K562 (cell line): Measurements from ENCODE around the gene CNGA4. TPM values are rescaled to one million over a fixed set of nuclear protein-coding genes. Genes with fewer than 3 reads are reported as not detected.
A peak's percentile ranks its signal among the peaks of the same experiment; 100 is the strongest.

ENCODE experiments used
- FOXJ3 ChIP-seq: sonication (generic); formaldehyde crosslinking; IDR thresholded peaks from 2 replicates; pipeline ENCODE4 v1.4.0; 2020; ENCODE audit warnings: mild to moderate bottlenecking, missing genetic modification reagents
- HEY1 ChIP-seq: fragments of 250-450 bp; sonication (Bioruptor Pico); IDR thresholded peaks from 2 replicates; pipeline ENCODE4 v1.5.0; 2020; ENCODE audit warnings: mild to moderate bottlenecking, moderate library complexity, borderline replicate concordance
- HMG20A ChIP-seq: fragments of 450-650 bp; formaldehyde crosslinking; conservative IDR thresholded peaks from 2 replicates; pipeline ENCODE4 v1.4.0; 2020; ENCODE audit warnings: mild to moderate bottlenecking, mixed read lengths
- MLX ChIP-seq, 2 experiments: fragments of 450-650 bp in 1 of 2; sonication (generic) in 1 of 2; formaldehyde crosslinking; conservative IDR thresholded peaks; 2 replicates each; pipeline versions ENCODE4 v1.4.0 to v1.8.1; 2020 to 2022; ENCODE audit warnings: mild to moderate bottlenecking in 1 of 2, missing genetic modification reagents in 1 of 2
- SLC30A9 ChIP-seq: fragments of 250-450 bp; sonication (Bioruptor Pico); IDR thresholded peaks from 2 replicates; pipeline ENCODE4 v1.8.0; 2022; ENCODE audit warnings: mild to moderate bottlenecking, moderate library complexity
- ZNF318 ChIP-seq, 2 experiments: fragments of 450-650 bp; IDR thresholded peaks; 2 replicates each; pipeline ENCODE4 v1.6.1; 2016; ENCODE audit warnings: mild to moderate bottlenecking in 2 of 2, borderline replicate concordance in 1 of 2, low read depth in 1 of 2, moderate library complexity in 1 of 2
- ZNF696 ChIP-seq: fragments of 250-450 bp; sonication (Bioruptor Pico); conservative IDR thresholded peaks from 2 replicates; pipeline ENCODE4 v1.4.0; 2020; ENCODE audit warnings: mild to moderate bottlenecking, moderate library complexity
- polyA plus RNA-seq, 8 experiments: library from polyadenylated mRNA; depleted of rRNA in 4 of 8; stranded (reverse) in 5 of 8; unstranded in 3 of 8; fragments of >200 nt; fragmentation: Nextera tagmentation in 2 of 8; fragmentation: Illumina TruSeq in 1 of 8; extraction: Ambion mirVana in 2 of 8; extraction: Trizol in 1 of 8; gene quantifications; 2 replicates each; pipeline versions ENCODE4 v1.2.1 to v1.2.3, GENCODE V29; 2011 to 2014; ENCODE audit warnings: inconsistent platforms in 1 of 8, missing spikeins in 1 of 8
- total RNA-seq, 7 experiments: library from RNA; depleted of rRNA in 6 of 7; stranded (reverse); fragments of >200 nt in 6 of 7; fragmentation: Illumina TruSeq in 2 of 7; extraction: Trizol in 2 of 7; gene quantifications; 2 replicates each; pipeline versions ENCODE4 v1.2.1 to v1.2.3, GENCODE V29; 2011 to 2021; ENCODE audit warnings: low replicate concordance in 1 of 7

The CNGA4 gene
- total and polyA plus RNA-seq, 9 of the 15 experiments (the other 6 are each of a cell fraction or from before 2014, with no cell fraction given): 0.04 to 0.09 (median 0.06) TPM; not detected in 6

- TF ChIP-seq ZNF318 (IDR thresholded peaks at IDR 0.05; ENCODE audit: borderline replicate concordance in 1 of 2, low read depth in 1 of 2) (no peak), HMG20A (no peak), MLX (CRISPR knock-in tag; conservative IDR thresholded peaks at IDR 0.05) (peak in 1 of 2 experiments; percentile 70; a peak in 1 of 4 replicates), FOXJ3 (CRISPR knock-in tag) (no peak), SLC30A9 (CRISPR knock-in tag) (no peak), ZNF696 (CRISPR knock-in tag) (no peak), HEY1 (CRISPR knock-in tag) (no peak)
Measured at GRCh38 chr11:6269994-6270393, 31.1 kb downstream of the CNGA4 start (continued).
